Neural progenitor cell (in vitro differentiated cells): ENCODE measurements around the gene GMPR. TPM values are rescaled to one million over a fixed set of nuclear protein-coding genes. Genes with fewer than 3 reads are reported as not detected.

ENCODE experiments used
- DNase-seq: peaks from one replicate; pipeline ENCODE4 v3.0.0-alpha.2; 2016; ENCODE audit warnings: low spot score
- H2AFZ ChIP-seq: fragments of 200-600 bp; sonication (generic); replicated peaks from 2 replicates; pipeline ENCODE4 v1.6.1; 2016; ENCODE audit warnings: antibody characterized with exemption
- H3F3A ChIP-seq: fragments of 200-600 bp; sonication (generic); 2 replicates; pipeline ENCODE4 v1.6.1; 2016; ENCODE audit warnings: antibody characterized with exemption, low read depth
- H3K27ac ChIP-seq: fragments of 200-600 bp; sonication (generic); 2 replicates; pipeline ENCODE4 v1.5.1; 2016; ENCODE audit warnings: mild to moderate bottlenecking
- H3K27me3 ChIP-seq: fragments of 200-600 bp; sonication (generic); 2 replicates; pipeline ENCODE4 v1.6.1; 2016; ENCODE audit warnings: mild to moderate bottlenecking, moderate library complexity
- H3K36me3 ChIP-seq: fragments of 200-600 bp; sonication (generic); 2 replicates; pipeline ENCODE4 v1.5.1; 2016
- H3K4me1 ChIP-seq: fragments of 200-600 bp; sonication (generic); 2 replicates; pipeline ENCODE4 v1.6.1; 2016; ENCODE audit warnings: mixed run types
- H3K4me2 ChIP-seq: fragments of 200-600 bp; sonication (generic); 2 replicates; pipeline ENCODE4 v1.6.1; 2016
- H3K4me3 ChIP-seq: fragments of 200-600 bp; sonication (generic); 2 replicates; pipeline ENCODE4 v1.5.1; 2016
- H3K79me2 ChIP-seq: fragments of 200-600 bp; sonication (generic); 2 replicates; pipeline ENCODE4 v1.6.1; 2016; ENCODE audit warnings: low read depth
- H3K9ac ChIP-seq: fragments of 200-600 bp; sonication (generic); 2 replicates; pipeline ENCODE4 v1.6.1; 2016
- H3K9me3 ChIP-seq: fragments of 200-600 bp; sonication (generic); 2 replicates; pipeline ENCODE4 v1.5.1; 2016; ENCODE audit warnings: low read depth
- H4K20me1 ChIP-seq: fragments of 200-600 bp; sonication (generic); 2 replicates; pipeline ENCODE4 v1.6.1; 2016; ENCODE audit warnings: low read depth
- H3K27ac Mint-ChIP-seq: 3 replicates; pipeline ENCODE4 v1.8.0; 2021; ENCODE audit warnings: mixed read lengths
- H3K27me3 Mint-ChIP-seq: 2 replicates; pipeline ENCODE4 v1.8.0; 2022; ENCODE audit warnings: low read depth, mild to moderate bottlenecking, inconsistent platforms, moderate library complexity, mixed read lengths; ENCODE audit not compliant: insufficient read depth
- H3K36me3 Mint-ChIP-seq: 3 replicates; pipeline ENCODE4 v1.8.0; 2021; ENCODE audit warnings: mixed read lengths
- H3K4me1 Mint-ChIP-seq: 3 replicates; pipeline ENCODE4 v1.8.0; 2021; ENCODE audit warnings: mixed read lengths
- H3K4me3 Mint-ChIP-seq: 3 replicates; pipeline ENCODE4 v1.8.0; 2021; ENCODE audit warnings: mild to moderate bottlenecking, moderate library complexity, mixed read lengths
- H3K9me3 Mint-ChIP-seq: 3 replicates; pipeline ENCODE4 v1.8.0; 2020; ENCODE audit warnings: mixed read lengths
- EZH2 ChIP-seq: fragments of 200-600 bp; sonication (generic); IDR thresholded peaks from 2 replicates; pipeline ENCODE4 v1.6.1; 2017; ENCODE audit warnings: antibody characterized with exemption, mild to moderate bottlenecking, moderate library complexity
- EZH2phosphoT487 ChIP-seq: fragments of 200-600 bp; sonication (generic); IDR thresholded peaks from 2 replicates; pipeline ENCODE4 v1.6.1; 2017; ENCODE audit warnings: antibody characterized with exemption
- total RNA-seq: library from RNA; depleted of rRNA; stranded (reverse); fragments of >200 nt; gene quantifications from 2 replicates; pipeline ENCODE4 v1.2.3, GENCODE V29; 2015; ENCODE audit warnings: low replicate concordance
- TF ChIP-seq, protein P1 (sequence below): fragments of 200-600 bp; sonication (generic); IDR thresholded peaks from 2 replicates; pipeline ENCODE4 v1.5.1; 2017; ENCODE audit warnings: antibody characterized with exemption, mild to moderate bottlenecking

GMPR gene
- total RNA-seq, 1 donor from 2014 or later = not detected

DNA sequence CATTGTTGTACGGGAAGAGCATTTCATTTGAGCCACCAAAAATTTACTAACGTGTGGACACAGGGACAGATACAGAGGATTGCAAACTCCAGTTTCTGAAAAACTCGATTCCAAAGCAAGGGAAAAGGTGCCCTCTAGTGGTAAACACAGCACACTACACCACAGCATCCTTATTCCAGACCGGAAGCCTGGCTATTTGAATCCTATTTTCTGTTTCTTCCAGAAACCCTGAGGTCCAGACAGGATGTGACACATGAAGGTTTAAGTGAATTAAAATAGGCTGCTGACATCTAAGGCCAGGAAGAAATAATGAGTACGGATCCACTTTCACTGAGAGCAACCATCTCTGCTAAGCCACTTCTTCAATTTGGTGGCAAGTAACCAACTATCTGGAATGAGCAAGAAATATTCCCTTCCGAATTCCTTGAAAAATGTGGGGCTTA, 31.8 kb upstream of the GMPR start:
- Histone ChIP-seq H3K27ac (no peak overlapping the region), H3K9me3 (no peaks in the 10 kb centered on the region), H3F3A (no peaks in the 10 kb centered on the region), H3K27me3 (no peaks in the 10 kb centered on the region), H3K9ac (no peak overlapping the region), H3K4me3 (no peak overlapping the region), H3K36me3 (no peaks in the 10 kb centered on the region), H3K4me2 (no peak overlapping the region), H4K20me1 (no peaks in the 10 kb centered on the region), H3K79me2 (no peaks in the 10 kb centered on the region), H2AFZ (no peak overlapping the region), H3K4me1 (peaks cover 4% of the 10 kb centered on the region)
- DNase-seq = peak; percentile 67
- Mint-ChIP-seq H3K27ac (peak overlapping the region; percentile 72), H3K36me3 (no peaks in the 10 kb centered on the region), H3K4me3 (no peak overlapping the region), H3K4me1 (peaks cover 40% of the 10 kb centered on the region), H3K27me3 (peaks cover 28% of the 10 kb centered on the region), H3K9me3 (peaks cover 4% of the 10 kb centered on the region)
- no peak for TF ChIP-seq EZH2
- no peak for TF ChIP-seq EZH2phosphoT487
- TF ChIP-seq, protein P1, sequence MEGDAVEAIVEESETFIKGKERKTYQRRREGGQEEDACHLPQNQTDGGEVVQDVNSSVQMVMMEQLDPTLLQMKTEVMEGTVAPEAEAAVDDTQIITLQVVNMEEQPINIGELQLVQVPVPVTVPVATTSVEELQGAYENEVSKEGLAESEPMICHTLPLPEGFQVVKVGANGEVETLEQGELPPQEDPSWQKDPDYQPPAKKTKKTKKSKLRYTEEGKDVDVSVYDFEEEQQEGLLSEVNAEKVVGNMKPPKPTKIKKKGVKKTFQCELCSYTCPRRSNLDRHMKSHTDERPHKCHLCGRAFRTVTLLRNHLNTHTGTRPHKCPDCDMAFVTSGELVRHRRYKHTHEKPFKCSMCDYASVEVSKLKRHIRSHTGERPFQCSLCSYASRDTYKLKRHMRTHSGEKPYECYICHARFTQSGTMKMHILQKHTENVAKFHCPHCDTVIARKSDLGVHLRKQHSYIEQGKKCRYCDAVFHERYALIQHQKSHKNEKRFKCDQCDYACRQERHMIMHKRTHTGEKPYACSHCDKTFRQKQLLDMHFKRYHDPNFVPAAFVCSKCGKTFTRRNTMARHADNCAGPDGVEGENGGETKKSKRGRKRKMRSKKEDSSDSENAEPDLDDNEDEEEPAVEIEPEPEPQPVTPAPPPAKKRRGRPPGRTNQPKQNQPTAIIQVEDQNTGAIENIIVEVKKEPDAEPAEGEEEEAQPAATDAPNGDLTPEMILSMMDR = peak; percentile 98

DNA sequence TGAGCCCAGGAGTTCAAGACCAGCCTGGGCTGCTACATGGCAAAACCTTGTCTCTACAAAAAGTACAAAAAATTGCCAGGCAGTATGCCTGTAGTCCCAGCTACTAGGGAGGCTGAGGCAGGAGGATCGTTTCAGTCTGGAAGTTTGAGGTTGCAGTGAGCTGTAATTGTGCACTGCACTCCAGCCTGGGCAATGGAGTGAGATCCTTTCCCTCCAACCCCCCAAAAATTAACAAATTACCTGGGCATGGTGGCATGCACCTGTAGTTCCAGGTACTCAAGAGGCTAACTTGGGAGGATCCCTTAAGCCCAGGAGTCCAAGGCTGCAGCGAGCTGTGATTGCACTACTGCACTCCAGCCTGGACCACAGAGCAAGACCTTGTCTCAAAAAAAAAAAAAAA, 29.4 kb upstream of the GMPR start:
- Mint-ChIP-seq H3K27me3 (peaks cover 20% of the 10 kb centered on the region), H3K9me3 (peaks cover 5% of the 10 kb centered on the region), H3K27ac (no peak overlapping the region), H3K4me3 (no peak overlapping the region), H3K36me3 (no peaks in the 10 kb centered on the region), H3K4me1 (peaks cover 39% of the 10 kb centered on the region)
- no peaks in the 10 kb centered on the region for H3K36me3 ChIP-seq
- no peak overlapping the region for H3K4me2 ChIP-seq
- H3F3A ChIP-seq = no peaks in the 10 kb centered on the region
- TF ChIP-seq EZH2phosphoT487 = no peak
- TF ChIP-seq, protein P1 = no peak
- TF ChIP-seq EZH2 = no peak
- H3K9ac ChIP-seq = no peak overlapping the region
- peaks cover 4% of the 10 kb centered on the region for H3K4me1 ChIP-seq
- H3K79me2 ChIP-seq = no peaks in the 10 kb centered on the region
- no peaks in the 10 kb centered on the region for H3K9me3 ChIP-seq
- no peak overlapping the region for H2AFZ ChIP-seq
- no peaks in the 10 kb centered on the region for H3K27me3 ChIP-seq
- DNase-seq = no peak
- no peak overlapping the region for H3K27ac ChIP-seq
- H3K4me3 ChIP-seq = no peak overlapping the region
- H4K20me1 ChIP-seq = no peaks in the 10 kb centered on the region

DNA sequence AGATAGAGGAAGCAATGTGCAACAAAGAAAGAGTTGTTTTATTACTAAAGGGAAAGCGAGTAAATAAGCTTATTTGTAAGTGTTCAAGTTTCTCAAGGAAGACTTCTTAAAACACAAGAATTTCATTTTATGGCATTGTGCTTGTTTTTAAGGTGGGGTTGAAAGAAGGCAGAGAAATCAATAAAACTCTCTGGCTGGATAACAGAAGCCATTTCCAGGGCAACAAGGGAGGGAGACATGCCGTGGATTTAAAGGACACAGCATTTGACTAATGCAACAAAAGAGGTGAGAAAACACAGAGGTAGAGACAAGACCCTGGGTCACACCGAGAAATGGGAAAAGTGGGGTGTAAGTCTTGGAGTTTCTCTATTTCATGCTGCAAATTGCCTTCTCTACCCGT, 28.8 kb upstream of the GMPR start:
- no peak overlapping the region for H3K4me2 ChIP-seq
- Mint-ChIP-seq H3K27ac (no peak overlapping the region), H3K9me3 (peaks cover 5% of the 10 kb centered on the region), H3K27me3 (peaks cover 23% of the 10 kb centered on the region), H3K36me3 (no peaks in the 10 kb centered on the region), H3K4me3 (no peak overlapping the region), H3K4me1 (peaks cover 34% of the 10 kb centered on the region)
- H4K20me1 ChIP-seq = no peaks in the 10 kb centered on the region
- no peak overlapping the region for H3K27ac ChIP-seq
- peaks cover 4% of the 10 kb centered on the region for H3K4me1 ChIP-seq
- H3K4me3 ChIP-seq = no peak overlapping the region
- no peaks in the 10 kb centered on the region for H3K9me3 ChIP-seq
- H3K36me3 ChIP-seq = no peaks in the 10 kb centered on the region
- no peaks in the 10 kb centered on the region for H3K79me2 ChIP-seq
- H2AFZ ChIP-seq = no peak overlapping the region
- no peaks in the 10 kb centered on the region for H3F3A ChIP-seq
- H3K9ac ChIP-seq = no peak overlapping the region
- no peak for DNase-seq
- H3K27me3 ChIP-seq = no peaks in the 10 kb centered on the region
- TF ChIP-seq EZH2phosphoT487 (no peak), EZH2 (no peak)
- TF ChIP-seq, protein P1 = no peak
